GM18499 (cell line): ENCODE measurements around the gene SLC38A5.
"Not testable (repeated sequence)": the region's sequence is repeated elsewhere in the genome, so short reads cannot be mapped to it uniquely, and the experiment has no call there.

Experiments used
- ATAC-seq: cut with Tn5 transposase; IDR thresholded peaks from one replicate; pipeline ENCODE4 v1.9.1; 2021; ENCODE audit warnings: moderate number of reproducible peaks; ENCODE audit not compliant: insufficient read depth, unreplicated experiment

The SLC38A5 gene

GRCh38 chrX:48470110-48470832 is at the start of gene SLC38A5:
SLC38A5 (minus strand) TSS chrX:48470260; CDS start chrX:48467924, 2,336 bp downstream.
- no peak for ATAC-seq

- ATAC-seq: not testable (repeated sequence)
Measured at GRCh38 chrX:48519481-48519880, 49.4 kb upstream of the SLC38A5 start.

GRCh38 chrX:48516987-48517386 is 46.9 kb upstream of the SLC38A5 start:
- no peak for ATAC-seq

GRCh38 chrX:48516285-48516684 is 46.2 kb upstream of the SLC38A5 start:
- no peak for ATAC-seq

- no peak for ATAC-seq
Measured at GRCh38 chrX:48515842-48516241, 45.8 kb upstream of the SLC38A5 start.

- no peak for ATAC-seq
Measured at GRCh38 chrX:48514868-48515460, 44.9 kb upstream of the SLC38A5 start.

GRCh38 chrX:48514126-48514806 is 44.2 kb upstream of the SLC38A5 start:
- ATAC-seq: no peak

- no peak for ATAC-seq
Measured at GRCh38 chrX:48513670-48514069, 43.6 kb upstream of the SLC38A5 start.

- no peak for ATAC-seq
Measured at GRCh38 chrX:48512371-48512935, 42.4 kb upstream of the SLC38A5 start.

- no peak for ATAC-seq
Measured at GRCh38 chrX:48511560-48511959, 41.5 kb upstream of the SLC38A5 start.

- ATAC-seq: no peak
Measured at GRCh38 chrX:48509619-48510018, 39.6 kb upstream of the SLC38A5 start.

- ATAC-seq: no peak
Measured at GRCh38 chrX:48509245-48509590, 39.2 kb upstream of the SLC38A5 start.

GRCh38 chrX:48508400-48509244 is 38.6 kb upstream of the SLC38A5 start, which contains the start of gene PORCN:
PORCN (plus strand) TSS chrX:48508992; CDS start chrX:48509821, 829 bp downstream.
- no peak for ATAC-seq

- no peak for ATAC-seq
Measured at GRCh38 chrX:48507246-48507645, 37.2 kb upstream of the SLC38A5 start.

GRCh38 chrX:48505481-48505880 is 35.4 kb upstream of the SLC38A5 start:
- ATAC-seq: no peak

GRCh38 chrX:48504261-48504660 is 34.2 kb upstream of the SLC38A5 start:
- no peak for ATAC-seq

- no peak for ATAC-seq
Measured at GRCh38 chrX:48498374-48498809, 28.3 kb upstream of the SLC38A5 start.

GRCh38 chrX:48497871-48498270 is 27.8 kb upstream of the SLC38A5 start:
- ATAC-seq: no peak

- no peak for ATAC-seq
Measured at GRCh38 chrX:48496660-48497059, 26.6 kb upstream of the SLC38A5 start.

GRCh38 chrX:48493890-48494364 is 23.9 kb upstream of the SLC38A5 start:
- ATAC-seq: no peak
